GM23338 (cell line): ENCODE measurements around the gene GCC1.

Experiments used
- CREB1 ChIP-seq: fragments of 250-450 bp; sonication (Bioruptor Pico); IDR thresholded peaks from 2 replicates; pipeline ENCODE4 v1.5.0; 2020; ENCODE audit warnings: low read depth, mild to moderate bottlenecking, moderate library complexity
- EZH2 ChIP-seq: fragments of 200-600 bp; sonication (generic); IDR thresholded peaks from one replicate; pipeline ENCODE4 v1.8.0; 2017; ENCODE audit warnings: antibody characterized with exemption, mild to moderate bottlenecking, low read depth; ENCODE audit not compliant: unreplicated experiment
- STAT1 ChIP-seq: IDR thresholded peaks from one replicate; pipeline ENCODE4 v1.6.1; 2016; ENCODE audit warnings: antibody characterized with exemption; ENCODE audit not compliant: unreplicated experiment

DNA sequence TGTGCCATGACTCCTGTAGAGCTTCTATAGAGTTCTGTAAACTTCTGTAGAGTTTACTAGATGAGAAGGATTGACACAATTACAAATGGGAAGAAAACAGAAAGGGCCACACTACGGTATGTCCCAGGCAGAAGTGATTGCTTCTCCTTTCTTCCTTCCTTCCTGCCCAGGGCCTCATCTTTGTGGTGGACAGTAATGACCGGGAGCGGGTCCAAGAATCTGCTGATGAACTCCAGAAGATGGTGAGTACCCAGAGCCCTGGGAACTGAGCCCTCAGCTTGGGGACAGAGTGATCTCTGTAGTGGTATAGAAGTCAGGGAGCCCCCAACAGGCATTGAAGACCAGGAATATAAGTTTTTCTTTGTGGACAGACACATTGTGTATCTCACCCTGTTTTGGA is 4.5 kb upstream of the GCC1 start:
- TF ChIP-seq EZH2 (no peak), STAT1 (no peak), CREB1 (CRISPR knock-in tag) (no peak)
